ENCODE results near the gene SLC25A39.

DNA sequence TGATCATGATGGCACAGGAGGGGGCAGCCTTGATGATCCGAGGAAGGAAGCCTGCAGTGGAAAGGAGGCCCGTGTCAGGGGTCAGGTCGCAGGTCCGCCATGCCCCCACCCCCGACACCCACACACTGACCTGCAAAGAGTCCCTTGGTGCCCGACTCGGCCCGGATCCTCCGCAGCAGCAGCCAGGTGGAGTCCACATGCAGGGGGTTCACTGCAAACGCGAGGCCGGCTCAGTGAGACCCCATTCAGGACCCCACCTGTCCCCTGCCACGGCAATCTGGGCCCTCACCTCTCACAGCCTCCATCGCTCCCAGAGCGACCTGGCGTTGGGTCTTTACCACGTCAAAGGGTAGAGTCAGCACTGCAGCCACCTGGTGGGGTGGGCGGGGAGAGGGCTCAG lies 4.6 kb downstream of the SLC25A39 start:
- TF ChIP-seq POLR2A (IDR thresholded peaks at IDR 0.05; ENCODE audit: low read length) (no peak), GATA1 (IDR thresholded peaks at IDR 0.05; ENCODE audit: low read depth, low read length) (no peak)

Data from erythroblast (primary cell).